ENCODE data around the gene BFSP2.

Gene BFSP2

GRCh38 chr3:133388696-133389395 lies 11.0 kb upstream of the BFSP2 start:
- TF ChIP-seq CTCF (IDR thresholded peaks at IDR 0.05; ENCODE audit: insufficient read depth, low read depth, low read length, missing control alignments): no peak
- DNase-seq (ENCODE audit: low read depth): no peak
- H3K4me3 ChIP-seq (ENCODE audit: low read depth, low read length): no peak overlapping the region

- no peak overlapping the region for H3K4me3 ChIP-seq (ENCODE audit: low read depth, low read length)
- TF ChIP-seq CTCF (IDR thresholded peaks at IDR 0.05; ENCODE audit: insufficient read depth, low read depth, low read length, missing control alignments): no peak
- DNase-seq (ENCODE audit: low read depth): no peak
Measured at GRCh38 chr3:133390715-133391114, 9.1 kb upstream of the BFSP2 start.

- DNase-seq (ENCODE audit: low read depth): no peak
- TF ChIP-seq CTCF (IDR thresholded peaks at IDR 0.05; ENCODE audit: insufficient read depth, low read depth, low read length, missing control alignments): no peak
- no peak overlapping the region for H3K4me3 ChIP-seq (ENCODE audit: low read depth, low read length)
Measured at GRCh38 chr3:133393204-133393603, 6.7 kb upstream of the BFSP2 start.

GRCh38 chr3:133393691-133394474 lies 6.0 kb upstream of the BFSP2 start:
- no peak for DNase-seq (ENCODE audit: low read depth)
- no peak for TF ChIP-seq CTCF (IDR thresholded peaks at IDR 0.05; ENCODE audit: insufficient read depth, low read depth, low read length, missing control alignments)
- H3K4me3 ChIP-seq (ENCODE audit: low read depth, low read length): no peak overlapping the region

- no peak overlapping the region for H3K4me3 ChIP-seq (ENCODE audit: low read depth, low read length)
- DNase-seq (ENCODE audit: low read depth): no peak
- no peak for TF ChIP-seq CTCF (IDR thresholded peaks at IDR 0.05; ENCODE audit: insufficient read depth, low read depth, low read length, missing control alignments)
Measured at GRCh38 chr3:133394561-133395311, 5.1 kb upstream of the BFSP2 start.

- TF ChIP-seq CTCF (IDR thresholded peaks at IDR 0.05; ENCODE audit: insufficient read depth, low read depth, low read length, missing control alignments): no peak
- H3K4me3 ChIP-seq (ENCODE audit: low read depth, low read length): no peak overlapping the region
- no peak for DNase-seq (ENCODE audit: low read depth)
Measured at GRCh38 chr3:133396906-133397305, 3.0 kb upstream of the BFSP2 start.
